GM12878 (cell line): ENCODE data around the gene ESYT2. TPM values are rescaled to one million over a fixed set of nuclear protein-coding genes. Genes with fewer than 3 reads are reported as not detected.

Source experiments
- ATAC-seq: fragments of 200-7000 bp; cut with Tn5 transposase; 3 replicates; pipeline ENCODE4 v1.9.1; 2020; ENCODE audit warnings: mild to moderate bottlenecking, moderate library complexity
- BruUV-seq: library from RNA; stranded (reverse); fragments of 400-500 nt; replicated peaks from 2 replicates; lab custom pipeline; 2021; lab: Mats Ljungman, UMichigan
- CTCF ChIA-PET: fragments of 300-600 bp; sonication (Branson Sonifier 250); formaldehyde crosslinking; extraction: SDS; loops from one replicate; lab custom pipeline; 2021; ENCODE audit warnings: inconsistent platforms; lab: Yijun Ruan, JAX
- POLR2A ChIA-PET: fragments of 350-600 bp; formaldehyde crosslinking; extraction: SDS; loops from one replicate; lab custom pipeline; 2021; ENCODE audit warnings: inconsistent platforms; lab: Charles Lee
- RAD21 ChIA-PET: fragments of 300-600 bp; sonication (Branson Sonifier 250); formaldehyde crosslinking; loops from one replicate; lab custom pipeline; 2023; ENCODE audit warnings: antibody characterized with exemption; ENCODE audit not compliant: unreplicated experiment; lab: Charles Lee
- SMC1A ChIA-PET: fragments of 300-600 bp; sonication (Branson Sonifier 250); formaldehyde crosslinking; loops from one replicate; lab custom pipeline; 2023; ENCODE audit not compliant: unreplicated experiment, uncharacterized antibody; lab: Charles Lee
- DNase-seq: peaks from one replicate; pipeline ENCODE4 v3.0.0-alpha.2; 2011; ENCODE audit warnings: low read depth, low spot score
- FAIRE-seq: peaks from 3 replicates; lab custom pipeline; 2011; peaks lifted over from hg19 to GRCh38; lab: Jason Lieb, UNC
- H2AFZ ChIP-seq: 2 replicates; pipeline ENCODE4 v1.6.0; 2011; ENCODE audit warnings: low read depth, low read length, control low read depth; ENCODE audit not compliant: control insufficient read depth
- H3K27ac ChIP-seq: 2 replicates; pipeline ENCODE4 v1.5.1; 2011; ENCODE audit warnings: control low read depth; ENCODE audit not compliant: control insufficient read depth, insufficient read depth
- H3K27me3 ChIP-seq, 2 experiments: replicated peaks in 1 of 2; 2 replicates each; pipeline versions ENCODE4 v1.6.0 to v1.6.1; 2011; ENCODE audit warnings: low read length in 1 of 2; ENCODE audit not compliant: control insufficient read depth in 2 of 2, insufficient read depth in 2 of 2
- H3K36me3 ChIP-seq, 2 experiments: 2 replicates each; pipeline ENCODE4 v1.5.1; 2011; ENCODE audit warnings: low read length in 1 of 2; ENCODE audit not compliant: control insufficient read depth in 2 of 2, insufficient read depth in 2 of 2
- H3K4me1 ChIP-seq: 2 replicates; pipeline ENCODE4 v1.6.1; 2011; ENCODE audit warnings: mild to moderate bottlenecking, low read length, moderate library complexity, mixed read lengths; ENCODE audit not compliant: control insufficient read depth, insufficient read depth
- H3K4me2 ChIP-seq: 2 replicates; pipeline ENCODE4 v1.6.0; 2011; ENCODE audit warnings: control low read depth; ENCODE audit not compliant: control insufficient read depth, insufficient read depth
- H3K4me3 ChIP-seq: fragments of 200-600 bp; sonication (generic); 2 replicates; pipeline ENCODE4 v1.5.1; 2016
- H3K79me2 ChIP-seq: 2 replicates; pipeline ENCODE4 v1.6.0; 2011; ENCODE audit warnings: low read length; ENCODE audit not compliant: control insufficient read depth, insufficient read depth
- H3K9ac ChIP-seq: 2 replicates; pipeline ENCODE4 v1.8.0; 2011; ENCODE audit warnings: low read length, control low read depth, mixed read lengths; ENCODE audit not compliant: control insufficient read depth, insufficient read depth
- H3K9me3 ChIP-seq: replicated peaks from 3 replicates; pipeline ENCODE4 v1.5.1; 2011; ENCODE audit warnings: mild to moderate bottlenecking, low read length; ENCODE audit not compliant: control insufficient read depth, insufficient read depth
- H4K20me1 ChIP-seq: 2 replicates; pipeline ENCODE4 v1.6.0; 2011; ENCODE audit not compliant: control insufficient read depth, insufficient read depth
- KAT2A ChIP-seq: conservative IDR thresholded peaks from 2 replicates; pipeline ENCODE4 v1.6.1; 2011; ENCODE audit warnings: low read depth, low read length; ENCODE audit not compliant: control insufficient read depth
- SMAD1 ChIP-seq: fragments of 450-650 bp; IDR thresholded peaks from 2 replicates; pipeline ENCODE4 v1.6.1; 2018; ENCODE audit warnings: mild to moderate bottlenecking, low read depth; ENCODE audit not compliant: partially characterized antibody
- WGBS: methylation state at CpG from one replicate; pipeline ENCODE4 v1.1.6; 2016; ENCODE audit warnings: low lambda C conversion rate; ENCODE audit not compliant: insufficient replicate concordance, insufficient coverage; ENCODE audit errors: missing lambda C conversion rate; 5-methylcytosine and 5-hydroxymethylcytosine counted together
- in situ Hi-C: fragments of 300-500 bp; cut with MboI; formaldehyde crosslinking; loops from 9 replicates; pipeline ENCODE4 v1.14.3; 2018; ENCODE audit warnings: mixed read lengths
- intact Hi-C: fragments of 100-400 bp; cut with micrococcal nuclease; formaldehyde crosslinking; loops from one replicate; pipeline ENCODE4 v1.14.2; 2022; ENCODE audit not compliant: unreplicated experiment
- polyA plus RNA-seq, 11 experiments: library from polyadenylated mRNA; depleted of rRNA in 4 of 11; unstranded in 6 of 11; stranded (reverse) in 5 of 11; fragments of >200 nt; fragmentation: Nextera tagmentation in 4 of 11; fragmentation: Illumina TruSeq in 1 of 11; extraction: Ambion mirVana in 4 of 11; extraction: Trizol in 1 of 11; gene quantifications; 1 replicate in 1 of 11; 2 replicates in 10 of 11; pipeline versions ENCODE4 v1.2.1 to v1.2.3, GENCODE V29; 2011 to 2016; ENCODE audit warnings: inconsistent platforms in 2 of 11, missing spikeins in 2 of 11, low read depth in 1 of 11
- total RNA-seq, 4 experiments: library from RNA; depleted of rRNA in 3 of 4; stranded (reverse); fragments of >200 nt in 3 of 4; fragmentation: Illumina TruSeq in 1 of 4; extraction: Trizol in 1 of 4; gene quantifications; 2 replicates each; pipeline versions ENCODE4 v1.2.1 to v1.2.3, GENCODE V29; 2013 to 2021
- TF ChIP-seq, protein P1 (sequence below): fragments of 150-350 bp; IDR thresholded peaks from 2 replicates; pipeline ENCODE4 v1.6.1; 2014; ENCODE audit warnings: mild to moderate bottlenecking, low read depth, low read length
- TF ChIP-seq, protein P2 (sequence below): IDR thresholded peaks from 2 replicates; pipeline ENCODE4 v1.6.1; 2012; ENCODE audit warnings: low read length, inconsistent platforms

The ESYT2 gene
- total and polyA plus RNA-seq, 10 of the 15 experiments (the other 5 are each of a cell fraction or from before 2014, with no cell fraction given) = 1.9 to 44.6 (median 21.4) TPM

DNA sequence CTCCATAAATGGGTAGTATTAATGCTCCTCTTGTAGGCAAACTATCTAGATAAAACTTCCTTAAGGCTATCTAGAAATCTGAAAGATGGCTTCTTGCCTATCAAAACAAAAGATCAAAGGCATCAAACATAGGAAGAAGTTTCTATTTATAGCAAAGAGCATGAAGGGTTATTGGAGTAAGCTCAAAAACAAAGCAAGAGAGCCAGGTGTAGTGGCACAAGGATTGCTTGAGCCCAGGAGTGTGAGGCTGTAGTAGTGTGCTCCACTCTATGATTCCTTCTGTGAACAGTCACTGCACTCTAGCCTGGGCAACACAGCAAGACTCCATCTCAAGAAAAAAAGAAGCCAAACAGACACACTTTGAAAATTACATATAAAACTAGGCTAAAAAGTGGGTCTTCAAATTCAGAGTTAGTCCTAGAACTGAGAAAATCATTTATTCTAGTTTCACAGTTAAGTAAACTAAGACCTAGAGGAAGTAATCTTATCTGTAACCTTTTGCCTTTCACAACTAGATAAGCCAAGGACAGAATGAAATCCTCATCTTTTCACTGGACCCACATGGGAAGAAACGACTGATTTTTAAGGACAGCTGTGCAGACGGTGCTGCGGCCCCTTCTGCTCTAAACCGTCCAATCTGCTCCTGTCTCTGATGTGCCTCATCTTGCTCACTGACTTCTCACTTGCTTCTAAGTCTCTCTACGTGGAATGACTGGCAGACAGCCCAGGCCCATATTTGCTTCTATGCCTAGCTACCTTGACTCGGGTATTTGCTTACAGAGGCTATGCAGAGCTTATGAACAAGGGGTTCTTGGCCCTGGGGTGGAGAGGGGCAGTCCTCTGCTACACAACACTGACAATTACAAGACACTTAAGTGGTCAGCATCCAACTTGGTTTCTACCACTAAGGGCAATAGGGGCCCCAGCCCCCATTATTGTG lies 50.0 kb downstream of the ESYT2 start (continued):
- no peak for TF ChIP-seq SMAD1

DNA sequence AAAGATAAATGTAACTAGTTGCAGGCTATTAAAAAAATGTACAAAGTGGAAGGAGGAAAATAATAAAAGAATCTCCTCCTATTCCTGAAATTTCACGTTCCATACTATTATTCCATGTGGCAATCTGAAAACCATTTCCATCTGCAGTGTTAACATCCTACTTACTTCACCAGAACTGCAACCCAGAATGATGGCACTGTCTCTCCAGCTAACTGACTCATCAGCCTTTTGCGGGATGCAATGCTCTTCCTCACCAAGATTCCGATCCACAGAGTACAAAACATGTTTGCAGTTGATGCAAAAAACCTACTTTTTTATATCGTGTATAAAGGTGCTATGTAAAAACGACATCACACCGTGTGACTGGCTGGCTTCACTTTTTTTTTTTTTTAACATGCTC lies 50.8 kb downstream of the ESYT2 start:
- H3K27me3 ChIP-seq = no peaks in the 10 kb centered on the region
- H3K9me3 ChIP-seq = peaks cover 2% of the 10 kb centered on the region; the same call in 1 of the 3 replicates
- no peak for DNase-seq
- ChIA-PET RAD21 (no interaction called here), CTCF (no interaction called here), SMC1A (interaction anchor here (0.7 to 0.9 kb wide), 2 partner anchors 41 to 123 kb away, joined by 3 to 4 read pairs; no protein-coding TSS in a partner anchor), POLR2A (no interaction called here)
- TF ChIP-seq, protein P1, sequence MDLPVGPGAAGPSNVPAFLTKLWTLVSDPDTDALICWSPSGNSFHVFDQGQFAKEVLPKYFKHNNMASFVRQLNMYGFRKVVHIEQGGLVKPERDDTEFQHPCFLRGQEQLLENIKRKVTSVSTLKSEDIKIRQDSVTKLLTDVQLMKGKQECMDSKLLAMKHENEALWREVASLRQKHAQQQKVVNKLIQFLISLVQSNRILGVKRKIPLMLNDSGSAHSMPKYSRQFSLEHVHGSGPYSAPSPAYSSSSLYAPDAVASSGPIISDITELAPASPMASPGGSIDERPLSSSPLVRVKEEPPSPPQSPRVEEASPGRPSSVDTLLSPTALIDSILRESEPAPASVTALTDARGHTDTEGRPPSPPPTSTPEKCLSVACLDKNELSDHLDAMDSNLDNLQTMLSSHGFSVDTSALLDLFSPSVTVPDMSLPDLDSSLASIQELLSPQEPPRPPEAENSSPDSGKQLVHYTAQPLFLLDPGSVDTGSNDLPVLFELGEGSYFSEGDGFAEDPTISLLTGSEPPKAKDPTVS = no peak
- no peak for TF ChIP-seq KAT2A
- TF ChIP-seq, protein P2, sequence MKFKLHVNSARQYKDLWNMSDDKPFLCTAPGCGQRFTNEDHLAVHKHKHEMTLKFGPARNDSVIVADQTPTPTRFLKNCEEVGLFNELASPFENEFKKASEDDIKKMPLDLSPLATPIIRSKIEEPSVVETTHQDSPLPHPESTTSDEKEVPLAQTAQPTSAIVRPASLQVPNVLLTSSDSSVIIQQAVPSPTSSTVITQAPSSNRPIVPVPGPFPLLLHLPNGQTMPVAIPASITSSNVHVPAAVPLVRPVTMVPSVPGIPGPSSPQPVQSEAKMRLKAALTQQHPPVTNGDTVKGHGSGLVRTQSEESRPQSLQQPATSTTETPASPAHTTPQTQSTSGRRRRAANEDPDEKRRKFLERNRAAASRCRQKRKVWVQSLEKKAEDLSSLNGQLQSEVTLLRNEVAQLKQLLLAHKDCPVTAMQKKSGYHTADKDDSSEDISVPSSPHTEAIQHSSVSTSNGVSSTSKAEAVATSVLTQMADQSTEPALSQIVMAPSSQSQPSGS = no peak
- H3K27ac ChIP-seq = no peak overlapping the region
- no peaks in the 10 kb centered on the region for H4K20me1 ChIP-seq
- no TSS peak for BruUV-seq
- in situ Hi-C loops (no loop called here), intact Hi-C loops (no loop called here)
- over 99% methylated on average over 6 of the region's 6 CpGs for WGBS
- no peak for ATAC-seq
- H3K9ac ChIP-seq = no peak overlapping the region
- H3K4me3 ChIP-seq = no peak overlapping the region
- H3K79me2 ChIP-seq = no peaks in the 10 kb centered on the region
- no peak overlapping the region for H3K4me2 ChIP-seq
- no peak for FAIRE-seq
- H3K4me1 ChIP-seq = no peaks in the 10 kb centered on the region
- no peak overlapping the region for H2AFZ ChIP-seq
- H3K36me3 ChIP-seq = peaks cover 5 to 12% of the 10 kb centered on the region in 2 experiments
